OCI-LY1 (cell line): Measurements from ENCODE around the gene RABEP1.

Source experiments
- H2AFZ ChIP-seq: fragments of 200-600 bp; sonication (generic), shearing (Covaris generic); 2 replicates; pipeline ENCODE4 v1.6.0; 2014; ENCODE audit warnings: antibody characterized with exemption, mild to moderate bottlenecking, low read length
- H3F3A ChIP-seq: fragments of 200-600 bp; sonication (generic), shearing (Covaris generic); 2 replicates; pipeline ENCODE4 v1.6.0; 2014; ENCODE audit warnings: mild to moderate bottlenecking, antibody characterized with exemption, low read length, moderate library complexity; ENCODE audit not compliant: insufficient read depth
- H3K27ac ChIP-seq: fragments of 200-600 bp; sonication (generic); 2 replicates; pipeline ENCODE4 v1.5.1; 2014; ENCODE audit warnings: low read length, mixed run types, mild to moderate bottlenecking, low read depth; ENCODE audit not compliant: poor library complexity, severe bottlenecking
- H3K27me3 ChIP-seq: fragments of 200-600 bp; sonication (generic); 2 replicates; pipeline ENCODE4 v1.6.0; 2014; ENCODE audit warnings: antibody characterized with exemption, mild to moderate bottlenecking, low read length, moderate library complexity; ENCODE audit not compliant: insufficient read depth
- H3K36me3 ChIP-seq: fragments of 200-600 bp; sonication (generic); 2 replicates; pipeline ENCODE4 v1.6.1; 2014; ENCODE audit warnings: mild to moderate bottlenecking, antibody characterized with exemption, low read length, moderate library complexity, mixed read lengths; ENCODE audit not compliant: insufficient read depth
- H3K4me1 ChIP-seq: fragments of 200-600 bp; sonication (generic); 2 replicates; pipeline ENCODE4 v1.5.1; 2014; ENCODE audit warnings: mild to moderate bottlenecking, low read length, moderate library complexity; ENCODE audit not compliant: insufficient read depth, severe bottlenecking
- H3K4me2 ChIP-seq: fragments of 200-600 bp; sonication (generic), shearing (Covaris generic); 2 replicates; pipeline ENCODE4 v1.6.1; 2014; ENCODE audit warnings: low read length
- H3K4me3 ChIP-seq: fragments of 200-600 bp; sonication (generic); 2 replicates; pipeline ENCODE4 v1.5.1; 2014; ENCODE audit warnings: low read length, low read depth, mild to moderate bottlenecking, mixed read lengths; ENCODE audit not compliant: poor library complexity, severe bottlenecking
- H3K79me2 ChIP-seq: fragments of 200-600 bp; shearing (Covaris generic); 2 replicates; pipeline ENCODE4 v1.6.1; 2016; ENCODE audit warnings: mixed run types, low read length, mixed read lengths; ENCODE audit not compliant: insufficient read depth
- H3K9ac ChIP-seq: fragments of 200-600 bp; sonication (generic), shearing (Covaris generic); 2 replicates; pipeline ENCODE4 v1.6.1; 2014; ENCODE audit warnings: mild to moderate bottlenecking, low read length, mixed read lengths
- H3K9me2 ChIP-seq: fragments of 200-600 bp; sonication (generic), shearing (Covaris generic); 2 replicates; pipeline ENCODE4 v1.6.1; 2014; ENCODE audit warnings: low read depth, mild to moderate bottlenecking, low read length, mixed read lengths
- H3K9me3 ChIP-seq: fragments of 200-600 bp; shearing (Covaris generic); 2 replicates; pipeline ENCODE4 v1.6.1; 2014; ENCODE audit warnings: low read length, mixed read lengths
- H4K20me1 ChIP-seq: fragments of 200-600 bp; sonication (generic), shearing (Covaris generic); 2 replicates; pipeline ENCODE4 v1.6.0; 2016; ENCODE audit warnings: mild to moderate bottlenecking, low read length; ENCODE audit not compliant: insufficient read depth
- EZH2 ChIP-seq: fragments of 200-600 bp; sonication (generic), shearing (Covaris generic); IDR thresholded peaks from 2 replicates; pipeline ENCODE4 v1.8.0; 2017; ENCODE audit warnings: borderline replicate concordance, mixed run types, mild to moderate bottlenecking, antibody characterized with exemption, low read length, moderate library complexity, mixed read lengths
- TF ChIP-seq, protein P1 (sequence below): fragments of 200-600 bp; sonication (generic), shearing (Covaris generic); IDR thresholded peaks from 2 replicates; pipeline ENCODE4 v1.5.1; 2017; ENCODE audit warnings: mild to moderate bottlenecking, antibody characterized with exemption, low read length, moderate library complexity, mixed read lengths

The RABEP1 gene

DNA sequence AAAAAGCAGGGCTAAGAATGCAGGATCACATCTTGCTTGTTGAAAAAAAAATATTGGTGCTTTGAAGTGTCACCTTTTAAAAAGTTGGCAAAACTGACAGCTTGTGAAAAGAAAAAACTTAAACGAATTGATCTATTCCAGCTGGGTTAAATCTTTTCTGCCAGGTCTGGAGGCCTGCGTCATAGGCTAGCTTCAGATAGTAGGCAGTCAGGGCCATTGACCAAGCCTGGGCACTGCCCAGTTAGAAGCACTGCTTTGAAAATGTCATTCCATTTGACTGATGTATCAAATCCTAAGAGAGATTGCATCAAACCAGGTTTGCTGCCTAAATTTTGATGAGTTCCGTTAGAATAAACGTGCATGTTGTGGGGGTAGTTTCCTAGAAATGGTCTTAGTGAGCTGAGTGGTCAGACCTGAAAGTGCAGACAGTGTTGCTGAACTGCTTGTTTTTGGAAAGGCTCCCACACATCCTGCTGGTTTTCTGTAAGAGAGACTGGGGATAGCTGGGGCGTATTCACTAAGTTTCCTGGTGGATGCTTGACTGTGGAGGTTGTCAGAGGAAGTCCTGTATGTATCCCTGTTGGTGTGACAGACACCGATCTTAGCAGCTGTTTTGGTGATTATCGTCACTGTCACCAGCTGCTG, 98.5 kb downstream of the RABEP1 start:
- no peak overlapping the region for H3K9ac ChIP-seq
- no peak for TF ChIP-seq EZH2
- TF ChIP-seq, protein P1, sequence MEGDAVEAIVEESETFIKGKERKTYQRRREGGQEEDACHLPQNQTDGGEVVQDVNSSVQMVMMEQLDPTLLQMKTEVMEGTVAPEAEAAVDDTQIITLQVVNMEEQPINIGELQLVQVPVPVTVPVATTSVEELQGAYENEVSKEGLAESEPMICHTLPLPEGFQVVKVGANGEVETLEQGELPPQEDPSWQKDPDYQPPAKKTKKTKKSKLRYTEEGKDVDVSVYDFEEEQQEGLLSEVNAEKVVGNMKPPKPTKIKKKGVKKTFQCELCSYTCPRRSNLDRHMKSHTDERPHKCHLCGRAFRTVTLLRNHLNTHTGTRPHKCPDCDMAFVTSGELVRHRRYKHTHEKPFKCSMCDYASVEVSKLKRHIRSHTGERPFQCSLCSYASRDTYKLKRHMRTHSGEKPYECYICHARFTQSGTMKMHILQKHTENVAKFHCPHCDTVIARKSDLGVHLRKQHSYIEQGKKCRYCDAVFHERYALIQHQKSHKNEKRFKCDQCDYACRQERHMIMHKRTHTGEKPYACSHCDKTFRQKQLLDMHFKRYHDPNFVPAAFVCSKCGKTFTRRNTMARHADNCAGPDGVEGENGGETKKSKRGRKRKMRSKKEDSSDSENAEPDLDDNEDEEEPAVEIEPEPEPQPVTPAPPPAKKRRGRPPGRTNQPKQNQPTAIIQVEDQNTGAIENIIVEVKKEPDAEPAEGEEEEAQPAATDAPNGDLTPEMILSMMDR, result no peak

DNA sequence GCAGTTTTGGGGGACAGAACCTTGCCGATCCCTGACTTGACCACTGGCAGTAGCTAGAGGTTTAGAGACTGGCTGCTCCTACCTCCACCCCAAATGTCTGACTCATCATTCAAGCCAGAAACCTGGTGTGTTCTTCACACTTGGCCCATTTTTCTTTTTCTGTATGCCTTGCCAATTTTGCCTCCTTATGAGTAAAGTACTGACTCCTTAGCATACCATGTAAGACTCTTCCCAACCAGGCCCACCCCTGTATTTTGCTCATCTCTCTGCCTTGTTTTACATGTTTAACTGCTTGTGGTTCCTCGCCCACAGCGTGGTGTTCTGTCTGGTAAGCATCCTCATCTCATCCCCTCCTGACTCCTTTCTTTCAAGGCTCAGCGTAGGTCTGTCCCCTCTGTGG, 99.5 kb downstream of the RABEP1 start:
- TF ChIP-seq, protein P1, result no peak
- no peak for TF ChIP-seq EZH2
- H3K4me2 ChIP-seq, result no peak overlapping the region

More for the DNA sequence above, 98.5 kb downstream of the RABEP1 start:
- H3K4me2 ChIP-seq, result no peak overlapping the region
- no peaks in the 10 kb centered on the region for H3K4me1 ChIP-seq
- H3F3A ChIP-seq, result no peaks in the 10 kb centered on the region; the same call in 1 of the 2 replicates
- H3K9me2 ChIP-seq, result no peaks in the 10 kb centered on the region
- H3K4me3 ChIP-seq, result no peak overlapping the region
- H3K27me3 ChIP-seq, result no peaks in the 10 kb centered on the region
- peaks cover 90% of the 10 kb centered on the region for H3K36me3 ChIP-seq
- no peaks in the 10 kb centered on the region for H3K79me2 ChIP-seq
- no peak overlapping the region for H2AFZ ChIP-seq
- H4K20me1 ChIP-seq, result no peaks in the 10 kb centered on the region
- no peak overlapping the region for H3K27ac ChIP-seq
- H3K9me3 ChIP-seq, result no peaks in the 10 kb centered on the region

DNA sequence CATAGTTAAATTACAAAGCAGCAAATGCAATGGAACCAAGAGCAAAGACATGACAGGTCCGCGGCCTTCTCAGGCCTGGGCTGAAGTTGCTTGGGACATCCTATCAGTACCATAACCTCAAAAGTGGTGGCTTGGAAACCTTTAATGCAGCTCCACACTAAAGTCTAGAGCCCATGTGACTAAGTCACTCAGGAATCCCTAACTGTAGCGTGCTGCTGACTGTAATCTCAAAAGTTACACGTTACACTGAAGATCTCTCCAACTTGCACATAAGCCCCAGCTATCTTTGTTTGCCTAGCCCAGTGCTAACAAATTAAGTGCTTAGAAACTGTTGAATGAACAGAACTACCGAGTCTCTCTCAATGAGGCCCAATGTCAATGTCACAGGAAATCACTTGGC, 109.6 kb downstream of the RABEP1 start:
- H4K20me1 ChIP-seq, result no peaks in the 10 kb centered on the region
- no peaks in the 10 kb centered on the region for H3K27me3 ChIP-seq
- no peak for TF ChIP-seq EZH2
- TF ChIP-seq, protein P1, result no peak
- no peaks in the 10 kb centered on the region for H3K4me1 ChIP-seq
- no peak overlapping the region for H3K4me3 ChIP-seq
- H2AFZ ChIP-seq, result no peak overlapping the region
- H3K36me3 ChIP-seq, result peaks cover 93% of the 10 kb centered on the region
- H3K9me2 ChIP-seq, result no peaks in the 10 kb centered on the region
- H3K27ac ChIP-seq, result no peak overlapping the region
- H3K9ac ChIP-seq, result no peak overlapping the region
- H3K9me3 ChIP-seq, result no peaks in the 10 kb centered on the region
- no peaks in the 10 kb centered on the region for H3K79me2 ChIP-seq
- H3F3A ChIP-seq, result no peaks in the 10 kb centered on the region
- no peak overlapping the region for H3K4me2 ChIP-seq

More for the DNA sequence above, 99.5 kb downstream of the RABEP1 start:
- Histone ChIP-seq H3K27ac (no peak overlapping the region), H3F3A (no peaks in the 10 kb centered on the region; the same call in 1 of the 2 replicates), H3K9ac (no peak overlapping the region), H3K9me3 (no peaks in the 10 kb centered on the region), H3K27me3 (no peaks in the 10 kb centered on the region), H3K4me1 (no peaks in the 10 kb centered on the region), H3K4me3 (no peak overlapping the region), H4K20me1 (no peaks in the 10 kb centered on the region), H3K36me3 (peaks cover 97% of the 10 kb centered on the region), H3K79me2 (no peaks in the 10 kb centered on the region), H2AFZ (no peak overlapping the region), H3K9me2 (no peaks in the 10 kb centered on the region)
